Spleen (tissue), 11 donors: ENCODE measurements around the gene UBA7. TPM values are rescaled to one million over a fixed set of nuclear protein-coding genes. Genes with fewer than 3 reads are reported as not detected.
A peak's percentile ranks its signal among the peaks of the same experiment; 100 is the strongest.

Experiments
- DNase-seq: peaks from one replicate; pipeline ENCODE4 v3.0.0-alpha.2; 2020
- H3K27ac ChIP-seq, 8 donors: fragments of 200-600 bp; sonication (generic) in 7 of 8; 1 replicate in 4 of 8; 2 replicates in 4 of 8; pipeline versions ENCODE4 v1.5.0 to v1.8.0; 2016 to 2021; ENCODE audit warnings: inconsistent platforms in 4 of 8, mild to moderate bottlenecking in 4 of 8, moderate library complexity in 1 of 8
- H3K27me3 ChIP-seq, 7 donors: fragments of 200-600 bp; sonication (generic) in 6 of 7; replicated peaks in 1 of 7; 1 replicate in 4 of 7; 2 replicates in 3 of 7; pipeline versions ENCODE4 v1.5.0 to v1.8.0; 2016 to 2021; ENCODE audit warnings: inconsistent platforms in 3 of 7, mild to moderate bottlenecking in 1 of 7
- H3K36me3 ChIP-seq, 6 donors: fragments of 200-600 bp; sonication (generic) in 5 of 6; 1 replicate in 4 of 6; 2 replicates in 2 of 6; pipeline versions ENCODE4 v1.5.0 to v1.8.0; 2016 to 2021; ENCODE audit warnings: inconsistent platforms in 2 of 6
- H3K4me1 ChIP-seq, 6 donors: fragments of 200-600 bp; sonication (generic) in 5 of 6; 1 replicate in 3 of 6; 2 replicates in 3 of 6; pipeline versions ENCODE4 v1.5.0 to v1.8.0; 2016 to 2021; ENCODE audit warnings: inconsistent platforms in 3 of 6
- H3K4me3 ChIP-seq, 8 donors: fragments of 200-600 bp; sonication (generic) in 7 of 8; 1 replicate in 4 of 8; 2 replicates in 4 of 8; pipeline versions ENCODE4 v1.5.0 to v1.8.0; 2016 to 2021; ENCODE audit warnings: inconsistent platforms in 4 of 8, mild to moderate bottlenecking in 4 of 8, moderate library complexity in 2 of 8
- H3K9me3 ChIP-seq, 8 donors: fragments of 200-600 bp; sonication (generic) in 7 of 8; 1 replicate in 4 of 8; 2 replicates in 4 of 8; pipeline versions ENCODE4 v1.5.0 to v1.8.0; 2016 to 2021; ENCODE audit warnings: inconsistent platforms in 4 of 8
- POLR2A ChIP-seq, 3 donors: fragments of 450-650 bp; IDR thresholded peaks; one replicate each; pipeline ENCODE4 v1.5.1; 2017; ENCODE audit warnings: antibody characterized with exemption in 3 of 3, mild to moderate bottlenecking in 1 of 3
- POLR2AphosphoS5 ChIP-seq, 3 donors: sonication (generic); formaldehyde crosslinking; IDR thresholded peaks; one replicate each; pipeline ENCODE4 v1.5.1; 2017; ENCODE audit warnings: antibody characterized with exemption in 3 of 3
- WGBS, 5 donors: extraction: QIAGEN DNeasy Blood & Tissue Kit in 3 of 5; methylation state at CpG; one replicate each; pipeline versions ENCODE4 v1.1.5 to v1.1.7; 2013 to 2018; 5-methylcytosine and 5-hydroxymethylcytosine counted together
- intact Hi-C: fragments of 100-400 bp; cut with DNase I; formaldehyde crosslinking; loops from one replicate; pipeline ENCODE4 v1.15.0; 2023; ENCODE audit warnings: low total_unique reads
- polyA plus RNA-seq, 3 donors: library from polyadenylated mRNA; stranded (reverse); fragments of 200-250 nt; gene quantifications; one replicate each; pipeline ENCODE4 v1.2.1, GENCODE V29; 2013
- total RNA-seq, 7 donors: library from RNA; depleted of rRNA in 3 of 7; stranded (reverse); fragments of >200 nt in 3 of 7; fragmentation: NEBNext Ultra II Directional in 4 of 7; extraction: Animal tissue kit (Norgen Biotek cat#: 25700) in 4 of 7; gene quantifications; one replicate each; pipeline versions ENCODE4 v1.1.0 to v1.2.1, GENCODE V29; 2016 to 2021
- TF ChIP-seq, protein P1 (sequence below), 11 experiments: fragments of 200-600 bp in 7 of 11; fragments of 450-650 bp in 4 of 11; sonication (generic) in 4 of 11; IDR thresholded peaks in 8 of 11; conservative IDR thresholded peaks in 3 of 11; 1 replicate in 7 of 11; 2 replicates in 4 of 11; pipeline versions ENCODE4 v1.4.0 to v1.8.0; 2016 to 2021; ENCODE audit warnings: antibody characterized with exemption in 11 of 11, inconsistent platforms in 4 of 11, mild to moderate bottlenecking in 1 of 11
- donor health status: healthy with polysubstance abuse.
- donor health status: DM: no; HTN: no; CAD: no; lungs with moderate emphysema.
- donor health status: DM: no; HTN: no; CAD: no.
- donor health status: Bipolar disorder and iron deficiency.
- donor health status: healthy.
- donor health status: DM: no; HTN: no; CAD: no.
- donor health status: DM: yes; HTN: yes; CAD: no.

UBA7 gene
- total and polyA plus RNA-seq, 10 donors, result 91.1 to 231 (median 220) TPM

DNA sequence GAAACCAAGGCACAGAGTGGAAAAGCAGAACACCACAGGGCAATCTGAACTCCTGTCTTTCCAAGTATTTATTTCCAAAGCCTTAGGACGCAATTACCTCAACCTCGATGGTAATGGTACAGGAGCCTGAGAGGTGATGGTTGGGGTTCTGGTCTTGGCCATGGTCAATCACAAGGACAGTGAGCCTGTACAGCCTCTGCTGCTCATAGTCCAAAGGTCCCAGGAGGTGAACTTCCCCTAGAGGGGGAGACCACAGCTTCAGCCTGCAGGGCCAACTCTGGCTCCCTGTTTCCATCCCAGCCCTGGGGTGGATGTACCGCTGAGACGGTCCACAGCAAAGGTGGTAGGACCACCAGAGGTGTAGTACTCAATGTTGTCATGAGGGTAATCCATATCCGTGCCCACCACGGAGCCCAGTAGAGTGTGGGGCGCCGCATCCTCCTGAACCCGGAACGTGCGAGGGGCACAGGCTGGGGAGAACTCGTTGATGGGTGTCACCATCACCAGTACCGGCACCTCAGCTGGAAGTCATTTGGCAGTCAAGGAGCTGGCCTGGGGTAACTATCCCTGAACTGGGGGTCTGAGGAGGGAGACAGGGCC lies 20.2 kb downstream of the UBA7 start:
- intact Hi-C loops, result no loop called here
- 93 to 97% (median 95%) methylated on average over 13 of the region's 13 CpGs for WGBS, 5 donors
- Histone ChIP-seq H3K4me3 (no peak overlapping the region), H3K9me3 (no peaks in the 10 kb centered on the region), H3K27me3 (no peaks in the 10 kb centered on the region), H3K36me3 (no peaks in the 10 kb centered on the region), H3K4me1 (peaks cover 0 to 6% (median 0%) of the 10 kb centered on the region in 6 donors), H3K27ac (no peak overlapping the region)
- TF ChIP-seq, protein P1, sequence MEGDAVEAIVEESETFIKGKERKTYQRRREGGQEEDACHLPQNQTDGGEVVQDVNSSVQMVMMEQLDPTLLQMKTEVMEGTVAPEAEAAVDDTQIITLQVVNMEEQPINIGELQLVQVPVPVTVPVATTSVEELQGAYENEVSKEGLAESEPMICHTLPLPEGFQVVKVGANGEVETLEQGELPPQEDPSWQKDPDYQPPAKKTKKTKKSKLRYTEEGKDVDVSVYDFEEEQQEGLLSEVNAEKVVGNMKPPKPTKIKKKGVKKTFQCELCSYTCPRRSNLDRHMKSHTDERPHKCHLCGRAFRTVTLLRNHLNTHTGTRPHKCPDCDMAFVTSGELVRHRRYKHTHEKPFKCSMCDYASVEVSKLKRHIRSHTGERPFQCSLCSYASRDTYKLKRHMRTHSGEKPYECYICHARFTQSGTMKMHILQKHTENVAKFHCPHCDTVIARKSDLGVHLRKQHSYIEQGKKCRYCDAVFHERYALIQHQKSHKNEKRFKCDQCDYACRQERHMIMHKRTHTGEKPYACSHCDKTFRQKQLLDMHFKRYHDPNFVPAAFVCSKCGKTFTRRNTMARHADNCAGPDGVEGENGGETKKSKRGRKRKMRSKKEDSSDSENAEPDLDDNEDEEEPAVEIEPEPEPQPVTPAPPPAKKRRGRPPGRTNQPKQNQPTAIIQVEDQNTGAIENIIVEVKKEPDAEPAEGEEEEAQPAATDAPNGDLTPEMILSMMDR (IDR thresholded peaks at IDR 0.05 in 8 of 11, conservative IDR thresholded peaks at IDR 0.05 in 3 of 11), result no peak
- TF ChIP-seq POLR2AphosphoS5 (IDR thresholded peaks at IDR 0.05) (no peak), POLR2A (IDR thresholded peaks at IDR 0.05) (no peak)
- peak; percentile 51 for DNase-seq

DNA sequence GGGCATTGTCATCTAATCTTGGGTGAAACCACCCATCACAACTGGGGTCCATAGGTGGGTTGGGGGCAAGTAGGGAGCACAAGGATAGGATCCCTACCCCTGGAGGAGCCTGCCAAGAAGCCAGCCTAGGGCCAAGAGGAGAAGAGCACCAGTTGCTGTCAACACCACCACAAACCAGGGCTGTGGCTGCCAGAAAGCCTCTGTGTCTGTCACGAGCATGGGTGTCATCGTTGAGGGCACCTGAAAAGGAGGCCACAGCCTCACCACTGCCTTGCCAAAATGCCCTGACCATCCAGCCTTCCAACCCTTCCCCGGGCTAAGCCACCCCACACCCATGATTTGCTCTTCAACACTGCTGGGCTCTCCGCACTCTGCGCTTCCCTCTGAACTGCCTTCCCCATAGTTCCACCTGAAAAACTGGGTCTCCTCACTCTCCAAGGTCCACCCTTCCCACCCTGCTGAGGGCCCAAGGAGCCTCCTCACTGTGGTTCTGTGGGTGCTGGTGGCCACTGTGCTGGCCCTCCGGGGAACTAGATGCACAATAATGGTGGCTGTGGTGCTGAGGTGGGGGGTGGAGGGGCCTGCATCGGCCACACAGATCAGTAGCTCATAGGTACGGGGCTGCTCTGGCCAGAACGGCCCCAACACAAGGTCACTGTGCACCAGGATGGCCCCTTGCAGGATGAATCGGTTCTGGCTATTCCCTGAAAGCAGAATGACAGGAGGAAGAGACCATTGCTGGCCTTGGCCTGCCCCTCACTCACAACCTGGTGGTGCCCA lies 21.2 kb downstream of the UBA7 start:
- DNase-seq, result peak; percentile 56
- H3K36me3 ChIP-seq, result no peaks in the 10 kb centered on the region
- peaks cover 0 to 6% (median 0%) of the 10 kb centered on the region in 6 donors for H3K4me1 ChIP-seq
- H3K27ac ChIP-seq, result no peak overlapping the region
- H3K9me3 ChIP-seq, result no peaks in the 10 kb centered on the region
- 89 to 94% (median 93%) methylated on average over 10 of the region's 10 CpGs for WGBS, 5 donors
- H3K4me3 ChIP-seq, result no peak overlapping the region
- no peak for TF ChIP-seq POLR2AphosphoS5 (IDR thresholded peaks at IDR 0.05)
- TF ChIP-seq, protein P1 (IDR thresholded peaks at IDR 0.05 in 8 of 11, conservative IDR thresholded peaks at IDR 0.05 in 3 of 11), result no peak
- no peak for TF ChIP-seq POLR2A (IDR thresholded peaks at IDR 0.05)
- no peaks in the 10 kb centered on the region for H3K27me3 ChIP-seq
- intact Hi-C loops, result no loop called here

DNA sequence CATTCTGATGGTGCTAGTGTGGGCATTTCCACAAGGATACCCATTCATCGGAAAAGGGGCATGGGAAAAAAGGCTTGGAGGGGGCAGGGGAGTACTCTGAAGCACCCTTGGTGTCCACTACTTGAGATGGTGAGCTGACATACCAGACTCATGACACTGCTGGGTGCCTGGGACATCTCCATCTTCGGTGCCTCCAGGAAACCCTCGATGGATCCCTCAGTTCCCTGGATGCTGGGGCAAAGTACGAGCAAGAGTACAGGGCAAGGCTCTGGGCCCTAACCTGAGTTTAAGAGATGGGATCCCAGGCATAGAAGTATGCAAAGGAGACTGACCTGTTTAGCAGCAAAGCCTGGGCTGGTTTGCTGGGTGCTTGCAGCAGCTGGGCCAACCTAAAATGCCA lies 22.2 kb downstream of the UBA7 start:
- intact Hi-C loops, result no loop called here
- H3K4me1 ChIP-seq, result peaks cover 6 to 16% (median 9%) of the 10 kb centered on the region in 6 donors
- no peak overlapping the region for H3K27ac ChIP-seq
- no peak overlapping the region for H3K4me3 ChIP-seq
- 89 to 98% (median 98%) methylated on average over 4 of the region's 4 CpGs for WGBS, 5 donors
- no peaks in the 10 kb centered on the region for H3K36me3 ChIP-seq
- TF ChIP-seq POLR2A (IDR thresholded peaks at IDR 0.05) (no peak), POLR2AphosphoS5 (IDR thresholded peaks at IDR 0.05) (no peak)
- TF ChIP-seq, protein P1 (IDR thresholded peaks at IDR 0.05 in 8 of 11, conservative IDR thresholded peaks at IDR 0.05 in 3 of 11), result no peak
- peak; percentile 41 for DNase-seq
- H3K9me3 ChIP-seq, result no peaks in the 10 kb centered on the region
- H3K27me3 ChIP-seq, result no peaks in the 10 kb centered on the region
